ENCODE data around the gene DPF3. TPM values are rescaled to one million over a fixed set of nuclear protein-coding genes. Genes with fewer than 3 reads are reported as not detected.

Gene DPF3
- total and polyA plus RNA-seq, 7 donors: 2.3 to 25.3 (median 19.4) TPM

DNA sequence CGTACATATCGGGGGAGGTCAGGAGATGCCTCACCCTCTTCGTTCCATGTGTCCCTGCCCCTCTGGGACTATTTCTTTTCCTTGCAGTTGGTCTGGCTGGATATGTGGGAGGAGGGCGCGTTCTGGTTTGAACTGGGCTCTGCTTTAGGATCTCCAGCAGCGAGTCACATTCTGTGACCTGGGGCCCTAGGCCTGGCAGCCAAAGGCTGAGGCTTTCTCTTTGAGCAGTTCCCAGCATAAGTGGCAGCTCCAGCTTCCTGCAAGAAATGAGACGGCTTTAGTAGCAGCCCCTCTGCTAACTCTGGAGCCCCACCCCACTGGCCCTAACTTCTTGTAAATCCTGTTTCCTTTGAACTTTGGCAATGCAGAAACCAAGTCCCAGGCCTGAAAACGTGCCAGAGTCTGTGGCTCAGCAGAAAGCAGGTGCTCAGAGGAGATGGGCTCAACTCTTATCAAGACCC lies 274.8 kb downstream of the DPF3 start:
- Histone ChIP-seq H3K36me3 (ENCODE audit: insufficient read depth in 1 of 2, low read depth in 1 of 2) (no peaks in the 10 kb centered on the region), H3K27ac (peak overlapping the region; percentile 88), H3K4me1 (peaks cover 40% of the 10 kb centered on the region), H3K27me3 (ENCODE audit: insufficient read depth in 3 of 3, low read length in 2 of 3) (no peaks in the 10 kb centered on the region), H3K4me3 (no peak overlapping the region), H3K9me3 (no peaks in the 10 kb centered on the region)
- DNase-seq (no peak), ATAC-seq (no peak)
- intact Hi-C loops (cut with DNase I): loop anchor here in 1 of 2 donors (5.0 kb wide), 1 partner anchor 273 kb away; the partner anchor contains the start of gene DPF3
- WGBS, 3 donors: 62 to 72% (median 69%) methylated on average over 8 of the region's 8 CpGs
- TF ChIP-seq, protein P1, sequence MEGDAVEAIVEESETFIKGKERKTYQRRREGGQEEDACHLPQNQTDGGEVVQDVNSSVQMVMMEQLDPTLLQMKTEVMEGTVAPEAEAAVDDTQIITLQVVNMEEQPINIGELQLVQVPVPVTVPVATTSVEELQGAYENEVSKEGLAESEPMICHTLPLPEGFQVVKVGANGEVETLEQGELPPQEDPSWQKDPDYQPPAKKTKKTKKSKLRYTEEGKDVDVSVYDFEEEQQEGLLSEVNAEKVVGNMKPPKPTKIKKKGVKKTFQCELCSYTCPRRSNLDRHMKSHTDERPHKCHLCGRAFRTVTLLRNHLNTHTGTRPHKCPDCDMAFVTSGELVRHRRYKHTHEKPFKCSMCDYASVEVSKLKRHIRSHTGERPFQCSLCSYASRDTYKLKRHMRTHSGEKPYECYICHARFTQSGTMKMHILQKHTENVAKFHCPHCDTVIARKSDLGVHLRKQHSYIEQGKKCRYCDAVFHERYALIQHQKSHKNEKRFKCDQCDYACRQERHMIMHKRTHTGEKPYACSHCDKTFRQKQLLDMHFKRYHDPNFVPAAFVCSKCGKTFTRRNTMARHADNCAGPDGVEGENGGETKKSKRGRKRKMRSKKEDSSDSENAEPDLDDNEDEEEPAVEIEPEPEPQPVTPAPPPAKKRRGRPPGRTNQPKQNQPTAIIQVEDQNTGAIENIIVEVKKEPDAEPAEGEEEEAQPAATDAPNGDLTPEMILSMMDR (IDR thresholded peaks at IDR 0.05): no peak

DNA sequence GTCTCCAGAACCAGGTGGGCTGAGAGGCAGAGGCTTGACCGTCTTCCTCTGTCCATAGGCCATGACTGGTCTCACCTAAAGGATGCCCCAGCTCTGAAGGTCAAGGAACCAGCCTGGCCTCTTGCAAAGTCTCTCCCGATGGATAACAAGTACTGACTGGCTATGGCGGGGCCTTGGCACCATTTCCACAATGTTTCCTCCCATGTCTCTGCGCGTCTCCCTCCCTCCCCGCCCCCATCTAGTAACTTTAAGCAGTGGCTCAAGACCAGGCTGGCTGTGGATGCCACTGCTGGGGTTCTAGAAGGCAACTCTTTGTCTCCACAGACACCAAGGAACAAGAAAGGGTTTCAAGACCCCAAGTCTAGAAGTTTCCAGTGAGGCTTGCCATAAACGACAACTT lies 275.5 kb downstream of the DPF3 start:
- Histone ChIP-seq H3K27me3 (ENCODE audit: insufficient read depth in 3 of 3, low read length in 2 of 3) (no peaks in the 10 kb centered on the region), H3K4me3 (no peak overlapping the region), H3K4me1 (peaks cover 47% of the 10 kb centered on the region), H3K9me3 (no peaks in the 10 kb centered on the region), H3K27ac (peak overlapping the region; percentile 88), H3K36me3 (ENCODE audit: insufficient read depth in 1 of 2, low read depth in 1 of 2) (no peaks in the 10 kb centered on the region)
- DNase-seq (no peak), ATAC-seq (no peak)
- intact Hi-C loops (cut with DNase I): loop anchor here in 1 of 2 donors (5.0 kb wide), 1 partner anchor 274 kb away; the partner anchor contains the start of gene DPF3
- TF ChIP-seq, protein P1 (IDR thresholded peaks at IDR 0.05): no peak
- WGBS, 3 donors: 84 to 90% (median 88%) methylated on average over 7 of the region's 7 CpGs

DNA sequence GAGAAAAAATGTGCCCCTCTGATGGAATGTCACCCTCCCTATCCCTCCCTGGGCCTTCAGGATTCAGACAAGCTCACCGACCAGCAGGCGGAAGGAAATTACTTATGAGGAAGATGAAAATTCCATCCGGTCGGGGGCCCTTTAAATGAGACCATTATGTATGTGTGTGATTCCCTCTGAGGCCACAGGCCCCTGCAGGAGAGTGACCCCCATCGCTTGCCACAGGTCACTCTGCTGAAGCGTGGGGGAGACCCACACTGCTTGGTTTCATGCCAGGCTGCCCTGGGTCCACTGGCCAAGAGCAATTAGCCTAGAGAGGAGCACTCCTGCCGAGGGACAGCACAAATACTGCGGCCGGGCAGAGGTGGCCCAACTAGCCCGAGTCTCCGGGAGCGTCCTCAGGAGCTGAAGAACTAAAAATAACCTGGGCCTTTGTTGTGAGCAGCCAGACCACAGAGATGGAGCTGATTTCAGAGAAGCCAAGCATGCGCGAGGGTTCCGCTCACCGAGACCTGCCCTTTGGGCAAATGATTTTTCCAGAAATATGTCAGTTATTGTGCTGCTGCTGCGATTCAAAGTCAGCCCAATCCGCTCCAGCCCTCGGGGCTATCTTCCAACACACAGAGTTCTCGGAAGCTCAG lies 276.4 kb downstream of the DPF3 start:
- H3K4me1 ChIP-seq: peaks cover 56% of the 10 kb centered on the region
- H3K9me3 ChIP-seq: no peaks in the 10 kb centered on the region
- H3K4me3 ChIP-seq: peak overlapping the region; percentile 34
- H3K27ac ChIP-seq: peak overlapping the region; percentile 88
- no peaks in the 10 kb centered on the region for H3K36me3 ChIP-seq (ENCODE audit: insufficient read depth in 1 of 2, low read depth in 1 of 2)
- intact Hi-C loops (cut with DNase I): loop anchor here in 1 of 2 donors (5.0 kb wide), 1 partner anchor 275 kb away; the partner anchor contains the start of gene DPF3
- no peaks in the 10 kb centered on the region for H3K27me3 ChIP-seq (ENCODE audit: insufficient read depth in 3 of 3, low read length in 2 of 3)
- WGBS, 3 donors: 21 to 34% (median 27%) methylated on average over 19 to 20 of the region's 20 CpGs
- TF ChIP-seq, protein P1 (IDR thresholded peaks at IDR 0.05): no peak
- DNase-seq: peak in 1 of 2 donors; percentile 35
- peak; percentile 67 to 81 (median 72) for ATAC-seq

DNA sequence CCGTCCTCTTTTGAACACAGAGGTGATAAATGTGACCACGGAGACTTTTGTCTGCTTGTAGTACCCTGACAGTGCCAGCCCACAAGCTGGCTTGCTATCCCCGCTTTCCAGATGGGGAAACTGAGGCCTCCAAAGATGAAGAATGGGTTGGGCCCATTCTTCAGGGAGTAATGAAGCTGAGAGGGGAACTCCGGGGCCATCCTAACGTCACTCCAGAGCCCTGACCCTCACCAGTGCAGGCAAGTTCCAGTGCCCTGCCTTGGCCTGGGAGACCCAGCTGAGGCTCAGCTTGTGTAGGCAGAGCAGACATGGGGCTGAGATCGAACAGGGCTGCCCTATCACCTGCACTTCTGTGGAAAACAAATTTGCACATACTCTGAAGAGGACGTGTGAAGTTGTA lies 277.1 kb downstream of the DPF3 start:
- intact Hi-C loops (cut with DNase I): loop anchor here in 1 of 2 donors (5.0 kb wide), 1 partner anchor 275 kb away; the partner anchor contains the start of gene DPF3
- 74 to 85% (median 82%) methylated on average over 7 of the region's 7 CpGs for WGBS, 3 donors
- TF ChIP-seq, protein P1 (IDR thresholded peaks at IDR 0.05): no peak
- no peak for ATAC-seq
- Histone ChIP-seq H3K27me3 (ENCODE audit: insufficient read depth in 3 of 3, low read length in 2 of 3) (no peaks in the 10 kb centered on the region), H3K4me1 (peaks cover 60% of the 10 kb centered on the region), H3K36me3 (ENCODE audit: insufficient read depth in 1 of 2, low read depth in 1 of 2) (no peaks in the 10 kb centered on the region), H3K4me3 (no peak overlapping the region), H3K27ac (peak overlapping the region; percentile 88), H3K9me3 (no peaks in the 10 kb centered on the region)
- DNase-seq: no peak
